Inflammatory macrophage (primary cell): Measurements from ENCODE around the gene ABR.
A peak's percentile ranks its signal among the peaks of the same experiment; 100 is the strongest.
"Not testable (repeated sequence)": the region's sequence is repeated elsewhere in the genome, so short reads cannot be mapped to it uniquely, and the experiment has no call there.

ENCODE experiments used
- DNase-seq, 2 donors: peaks; one replicate each; pipeline ENCODE4 v3.0.0-alpha.2; 2020 to 2022

Gene ABR

GRCh38 chr17:1045456-1045855 lies 134.3 kb downstream of the ABR start:
- DNase-seq = no peak

- DNase-seq = not testable (repeated sequence)
These were observed 135.3 kb downstream of the ABR start for GRCh38 chr17:1044387-1045009.

DNA sequence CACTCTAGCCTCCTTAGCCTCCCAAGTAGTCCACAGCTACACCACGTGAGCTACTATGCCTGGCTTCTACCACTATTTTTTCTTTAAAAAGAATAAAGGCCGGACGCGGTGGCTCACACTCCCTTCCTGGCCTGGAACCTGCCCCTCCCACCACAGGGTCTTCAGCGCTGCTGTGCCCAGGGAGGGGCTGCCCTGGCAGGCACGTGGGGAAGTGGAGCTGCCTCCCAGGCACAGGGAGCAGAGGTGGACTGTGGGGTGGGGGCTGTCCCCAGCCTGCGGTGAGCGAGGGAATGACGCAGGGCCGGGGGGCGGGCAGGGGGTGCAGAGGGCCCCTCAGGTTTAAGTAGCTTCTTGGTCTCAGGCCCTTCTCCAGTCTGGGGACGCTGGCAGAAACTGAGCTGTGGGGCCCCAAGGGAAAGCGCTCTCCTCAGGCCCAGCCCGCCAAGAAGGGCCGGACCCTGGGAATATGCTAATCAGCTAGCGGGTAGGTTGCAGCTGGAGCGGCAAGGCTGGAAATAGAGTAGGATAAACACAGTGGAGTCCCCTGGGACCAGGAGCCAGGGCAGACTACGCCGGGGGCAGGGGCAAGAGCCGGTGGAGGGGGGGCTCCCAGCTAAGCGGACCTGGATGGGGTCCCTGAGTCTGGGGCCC lies 136.1 kb downstream of the ABR start:
- no peak for DNase-seq

- DNase-seq = no peak
These were observed 137.3 kb downstream of the ABR start for GRCh38 chr17:1042486-1042885.

GRCh38 chr17:1041746-1042145 lies 138.0 kb downstream of the ABR start:
- DNase-seq = no peak

GRCh38 chr17:1040216-1040600 lies 139.6 kb downstream of the ABR start:
- peak; percentile 32 to 76 for DNase-seq

DNA sequence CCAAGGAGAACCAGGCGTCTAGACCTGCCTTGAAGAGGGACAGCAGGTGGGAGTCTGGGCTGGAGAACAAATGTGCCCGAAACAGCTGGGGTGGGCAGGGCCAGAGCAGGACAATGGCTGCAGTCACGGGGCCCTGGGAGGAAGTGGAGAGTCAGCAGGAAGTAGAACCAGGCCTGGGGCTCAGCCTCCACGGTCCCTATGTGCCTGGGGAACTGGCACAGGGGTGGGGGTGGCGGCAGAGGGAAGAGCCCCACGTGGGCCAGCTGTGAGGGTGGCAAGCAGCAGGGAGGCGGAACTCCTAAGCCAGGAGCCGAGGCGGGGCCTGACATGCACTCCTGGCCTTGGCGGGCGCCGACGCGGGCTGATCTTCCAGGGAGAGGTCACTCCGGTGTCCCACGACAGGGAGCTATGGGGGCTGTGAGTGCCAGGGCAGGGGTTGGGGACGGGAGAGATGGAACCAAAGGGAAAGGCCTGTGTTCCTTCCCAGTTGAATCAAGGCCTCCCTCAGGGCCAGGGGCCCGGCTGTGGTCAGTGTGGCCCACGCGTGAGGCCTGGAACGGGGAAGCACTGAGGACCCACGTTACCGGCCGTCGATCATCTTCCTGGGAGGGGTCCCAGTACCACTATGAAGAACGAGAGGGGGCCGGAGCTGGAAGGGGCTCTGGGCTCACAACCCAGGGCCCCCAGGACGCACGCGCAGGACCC lies 140.1 kb downstream of the ABR start:
- DNase-seq = peak; percentile 97 to 98

DNA sequence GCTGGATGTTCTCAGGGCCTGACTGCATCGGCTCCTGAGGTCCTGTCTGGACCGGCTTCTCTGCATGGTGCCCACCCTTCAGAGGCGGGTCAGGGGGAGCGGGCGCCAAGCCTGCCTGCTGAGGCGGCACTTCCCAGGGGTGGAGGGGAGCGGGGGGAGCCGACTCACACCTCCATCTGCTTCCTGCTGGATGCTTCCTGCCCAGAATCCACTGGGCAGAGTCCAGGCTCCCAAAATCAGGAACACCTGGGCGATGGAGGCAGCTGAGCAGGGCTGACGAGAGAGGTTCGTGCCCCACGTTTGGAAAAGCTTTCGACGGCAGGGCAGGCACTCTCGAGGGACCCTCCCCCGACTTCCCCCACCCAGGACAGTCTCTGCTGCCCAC lies 140.7 kb downstream of the ABR start:
- DNase-seq = no peak

- DNase-seq = no peak
These were observed 141.2 kb downstream of the ABR start for GRCh38 chr17:1038459-1039122.

DNA sequence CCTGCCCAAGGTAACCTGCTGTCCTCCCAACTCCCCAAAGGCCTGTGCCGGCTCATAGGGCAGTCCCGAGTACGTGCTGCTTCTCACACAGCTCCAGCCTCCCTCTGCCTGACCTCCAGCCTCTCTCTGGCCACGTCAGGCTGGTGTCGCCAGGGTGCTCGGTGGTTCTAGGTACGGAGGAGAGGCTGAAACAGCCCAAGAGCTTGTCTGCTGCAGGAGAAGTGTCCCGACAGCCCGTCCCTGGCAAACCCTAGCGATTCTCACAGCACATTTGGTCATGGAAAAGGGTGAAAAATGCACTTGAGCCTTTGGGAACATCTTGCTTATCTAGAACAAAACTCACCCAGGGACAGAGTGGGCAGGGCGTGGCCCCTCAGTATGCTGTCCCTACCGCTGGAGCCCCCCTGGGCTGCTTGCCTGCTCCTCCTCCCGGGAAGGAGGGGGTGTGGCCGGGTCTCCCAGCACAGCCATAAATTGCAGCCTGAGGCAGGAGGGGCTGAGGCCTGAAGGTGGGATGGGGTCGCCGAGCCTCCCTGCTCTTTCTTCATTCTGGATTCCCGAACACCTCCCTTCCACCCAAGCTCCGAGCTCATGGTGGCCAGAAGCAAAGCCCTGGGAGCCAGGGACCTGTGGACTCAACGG lies 142.4 kb downstream of the ABR start:
- DNase-seq = no peak

- no peak for DNase-seq
These were observed 142.9 kb downstream of the ABR start for GRCh38 chr17:1036845-1037237.

- no peak for DNase-seq
These were observed 143.5 kb downstream of the ABR start for GRCh38 chr17:1036171-1036844.

DNA sequence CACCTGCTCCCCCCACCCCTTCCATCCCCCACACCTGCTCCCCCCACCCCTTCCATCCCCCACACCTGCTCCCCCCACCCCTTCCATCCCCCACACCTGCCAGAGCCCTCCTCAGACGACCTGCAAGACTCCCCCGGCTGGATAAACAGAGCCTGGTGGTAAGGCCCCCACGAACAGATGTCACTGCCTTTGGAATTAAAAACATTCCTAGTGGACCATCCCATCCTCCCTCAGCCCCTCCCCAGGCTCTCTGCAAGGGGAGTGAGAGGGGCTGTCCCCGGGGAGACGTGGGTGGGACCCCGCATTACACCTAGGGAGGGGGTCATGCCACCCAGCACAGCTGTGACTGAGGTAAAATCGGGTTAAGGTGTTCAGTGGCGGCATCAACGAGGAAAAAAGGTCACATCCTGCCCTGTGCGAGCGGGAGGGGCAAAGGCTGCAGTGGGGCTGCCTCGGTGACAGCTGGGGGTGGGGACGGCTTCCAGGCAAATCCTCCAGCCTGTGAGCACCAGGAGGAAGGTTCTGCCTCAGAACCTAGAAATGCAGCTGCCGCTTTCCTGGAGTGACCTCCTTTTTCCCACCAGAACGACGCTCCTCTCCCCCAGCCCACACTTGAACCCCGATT lies 144.1 kb downstream of the ABR start:
- no peak for DNase-seq

DNA sequence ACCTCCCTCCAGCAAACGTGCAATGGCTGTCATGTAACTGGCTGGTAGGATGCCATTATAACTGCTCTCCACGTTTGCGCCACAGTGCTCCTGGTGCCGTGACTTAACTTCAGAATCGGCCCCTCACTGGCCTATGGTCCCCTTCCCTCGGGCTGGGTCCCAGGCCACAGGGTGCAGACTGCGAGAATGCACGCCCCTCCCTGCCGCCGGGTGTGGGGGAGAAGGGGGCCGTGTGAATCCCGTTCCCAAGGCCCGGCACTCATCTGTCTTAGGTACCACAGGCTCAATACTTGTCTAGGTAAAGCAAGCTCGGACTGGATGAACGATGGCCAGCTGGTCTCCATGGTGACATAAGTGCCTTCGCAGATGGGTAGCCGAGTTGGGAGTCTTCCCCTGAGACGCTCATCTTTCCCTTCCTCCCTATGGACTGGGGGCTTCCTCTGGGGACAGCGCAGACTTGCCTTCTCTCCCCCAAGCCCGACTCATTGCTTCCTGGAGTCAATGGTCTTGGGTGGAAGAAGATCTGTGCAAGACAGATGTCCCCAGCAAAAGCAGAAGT lies 145.1 kb downstream of the ABR start:
- DNase-seq = no peak

DNA sequence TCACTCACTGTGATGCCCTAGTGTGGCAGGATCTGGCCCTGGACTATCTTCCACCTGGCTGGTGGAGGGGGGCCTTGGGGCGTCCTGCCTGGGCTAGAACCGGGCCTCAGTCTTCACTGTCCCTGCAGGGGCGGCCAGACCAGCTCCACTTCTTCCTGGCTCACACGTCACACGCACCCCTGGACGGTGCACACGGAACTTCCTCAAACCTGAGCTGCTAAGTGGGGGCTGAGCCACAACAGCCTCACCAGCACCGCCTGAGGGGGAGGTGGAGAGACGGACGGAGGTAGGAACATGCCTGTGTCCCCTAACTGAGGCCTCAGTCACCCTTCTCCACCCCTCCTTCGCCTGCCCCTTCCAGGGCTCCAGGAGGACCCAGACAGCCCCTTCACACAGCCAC lies 146.3 kb downstream of the ABR start:
- DNase-seq = peak; percentile 24 to 66

DNA sequence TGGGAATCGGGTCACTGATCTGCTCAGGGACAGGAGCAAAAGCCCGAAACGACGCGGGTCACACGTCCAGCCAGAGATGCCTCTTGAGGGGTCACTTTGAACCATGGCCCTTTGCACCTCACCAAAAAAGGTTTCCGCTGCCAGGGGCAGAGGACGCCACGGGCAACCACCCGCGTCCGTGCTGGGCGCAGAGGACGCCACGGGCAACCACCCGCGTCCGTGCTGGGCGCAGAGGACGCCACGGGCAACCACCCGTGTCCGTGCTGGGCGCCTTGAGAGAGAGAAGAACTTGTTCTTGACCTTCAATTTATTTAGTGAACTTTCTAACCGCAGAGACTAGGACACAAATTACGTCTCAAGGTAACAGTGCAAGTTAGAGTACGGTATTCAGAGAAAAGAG lies 147.4 kb downstream of the ABR start:
- no peak for DNase-seq

GRCh38 chr17:1031711-1032110 lies 148.1 kb downstream of the ABR start:
- no peak for DNase-seq

- DNase-seq = no peak
These were observed 148.9 kb downstream of the ABR start for GRCh38 chr17:1030684-1031532.

GRCh38 chr17:1029922-1030644 lies 149.7 kb downstream of the ABR start:
- DNase-seq = no peak
